H1 (cell line): ENCODE data around the gene RAP1GDS1.

Experiments used
- CEBPB ChIP-seq: IDR thresholded peaks from 2 replicates; pipeline ENCODE4 v1.6.1; 2012; ENCODE audit warnings: low read depth, low read length
- EZH2 ChIP-seq: fragments of 200-600 bp; sonication (generic); IDR thresholded peaks from 2 replicates; pipeline ENCODE4 v1.7.1; 2012; ENCODE audit warnings: low read depth, mild to moderate bottlenecking, moderate library complexity, low read length, inconsistent platforms; ENCODE audit not compliant: severe bottlenecking
- GABPA ChIP-seq: IDR thresholded peaks from 2 replicates; pipeline ENCODE4 v1.6.1; 2011; ENCODE audit warnings: mild to moderate bottlenecking, low read length, moderate library complexity, borderline replicate concordance; ENCODE audit not compliant: insufficient read depth
- HDAC6 ChIP-seq: IDR thresholded peaks from one replicate; pipeline ENCODE4 v1.7.1; 2012; ENCODE audit warnings: low read depth, mild to moderate bottlenecking, inconsistent platforms, low read length, moderate library complexity
- JUND ChIP-seq: IDR thresholded peaks from 2 replicates; pipeline ENCODE4 v1.6.1; 2011; ENCODE audit warnings: mild to moderate bottlenecking, improper control_type of control experiment, low read length
- PHF8 ChIP-seq: fragments of 200-600 bp; sonication (generic); conservative IDR thresholded peaks from 2 replicates; pipeline ENCODE4 v1.7.1; 2012; ENCODE audit warnings: low read depth, mild to moderate bottlenecking, inconsistent platforms, low read length, moderate library complexity
- POLR2A ChIP-seq, 2 experiments: IDR thresholded peaks; 1 replicate in 1 of 2; 2 replicates in 1 of 2; pipeline ENCODE4 v1.6.1; 2011; ENCODE audit warnings: low read depth in 2 of 2, low read length in 2 of 2, mild to moderate bottlenecking in 2 of 2; ENCODE audit errors: control extremely low read depth in 1 of 2
- POLR2AphosphoS5 ChIP-seq: IDR thresholded peaks from 2 replicates; pipeline ENCODE4 v1.6.1; 2011; ENCODE audit warnings: low read depth, low read length
- RFX5 ChIP-seq: IDR thresholded peaks from 2 replicates; pipeline ENCODE4 v1.6.1; 2011; ENCODE audit warnings: low read depth, low read length, improper control_type of control experiment, borderline replicate concordance
- SIN3A ChIP-seq, 2 experiments: IDR thresholded peaks in 1 of 2; conservative IDR thresholded peaks in 1 of 2; 2 replicates each; pipeline ENCODE4 v1.6.1; 2011 to 2012; ENCODE audit warnings: low read length in 2 of 2, improper control_type of control experiment in 1 of 2, low read depth in 1 of 2, mild to moderate bottlenecking in 1 of 2
- SP1 ChIP-seq: IDR thresholded peaks from 2 replicates; pipeline ENCODE4 v1.6.1; 2011; ENCODE audit warnings: low read depth, low read length
- TBP ChIP-seq: IDR thresholded peaks from 2 replicates; pipeline ENCODE4 v1.6.1; 2011; ENCODE audit warnings: low read depth, low read length, improper control_type of control experiment
- TF ChIP-seq, protein P1 (sequence below), 3 experiments: IDR thresholded peaks; 1 replicate in 2 of 3; 2 replicates in 1 of 3; pipeline versions ENCODE4 v1.5.1 to v1.6.1; 2011; ENCODE audit warnings: low read length in 3 of 3, mild to moderate bottlenecking in 3 of 3, inconsistent platforms in 2 of 3, low read depth in 1 of 3, moderate library complexity in 1 of 3; ENCODE audit not compliant: insufficient read depth in 1 of 3; ENCODE audit errors: control extremely low read depth in 1 of 3

DNA sequence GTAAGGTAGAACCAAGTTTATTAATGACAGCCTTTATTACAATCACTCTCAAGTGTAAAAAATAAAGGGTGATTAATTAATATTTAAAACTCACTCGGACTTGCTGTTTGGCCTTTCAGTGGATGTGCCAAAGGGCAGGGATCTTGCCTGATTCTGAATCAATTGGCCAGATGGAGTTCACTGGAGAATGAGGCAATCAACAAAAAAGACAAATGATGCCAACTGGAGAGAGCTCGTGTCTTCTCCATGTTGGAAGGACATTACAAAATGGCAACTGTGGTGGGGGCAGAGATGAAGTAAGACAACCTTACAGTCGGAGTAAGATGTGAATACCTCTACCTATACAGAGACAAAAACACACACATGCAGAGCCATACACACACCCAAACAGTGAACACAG is 209.2 kb downstream of the RAP1GDS1 start:
- TF ChIP-seq, protein P1, sequence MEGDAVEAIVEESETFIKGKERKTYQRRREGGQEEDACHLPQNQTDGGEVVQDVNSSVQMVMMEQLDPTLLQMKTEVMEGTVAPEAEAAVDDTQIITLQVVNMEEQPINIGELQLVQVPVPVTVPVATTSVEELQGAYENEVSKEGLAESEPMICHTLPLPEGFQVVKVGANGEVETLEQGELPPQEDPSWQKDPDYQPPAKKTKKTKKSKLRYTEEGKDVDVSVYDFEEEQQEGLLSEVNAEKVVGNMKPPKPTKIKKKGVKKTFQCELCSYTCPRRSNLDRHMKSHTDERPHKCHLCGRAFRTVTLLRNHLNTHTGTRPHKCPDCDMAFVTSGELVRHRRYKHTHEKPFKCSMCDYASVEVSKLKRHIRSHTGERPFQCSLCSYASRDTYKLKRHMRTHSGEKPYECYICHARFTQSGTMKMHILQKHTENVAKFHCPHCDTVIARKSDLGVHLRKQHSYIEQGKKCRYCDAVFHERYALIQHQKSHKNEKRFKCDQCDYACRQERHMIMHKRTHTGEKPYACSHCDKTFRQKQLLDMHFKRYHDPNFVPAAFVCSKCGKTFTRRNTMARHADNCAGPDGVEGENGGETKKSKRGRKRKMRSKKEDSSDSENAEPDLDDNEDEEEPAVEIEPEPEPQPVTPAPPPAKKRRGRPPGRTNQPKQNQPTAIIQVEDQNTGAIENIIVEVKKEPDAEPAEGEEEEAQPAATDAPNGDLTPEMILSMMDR (IDR thresholded peaks at IDR 0.05; ENCODE audit: control extremely low read depth in 1 of 3, insufficient read depth in 1 of 3, low read depth in 1 of 3, low read length in 3 of 3): no peak
- TF ChIP-seq SP1 (no peak), POLR2A (IDR thresholded peaks at IDR 0.05; ENCODE audit: control extremely low read depth in 1 of 2, low read depth in 2 of 2, low read length in 2 of 2) (no peak), CEBPB (no peak), TBP (no peak), GABPA (no peak), HDAC6 (no peak), POLR2AphosphoS5 (no peak), PHF8 (no peak), RFX5 (no peak), EZH2 (no peak), JUND (no peak), SIN3A (conservative IDR thresholded peaks at IDR 0.05 in 1 of 2, IDR thresholded peaks at IDR 0.05 in 1 of 2; ENCODE audit: low read depth in 1 of 2, low read length in 2 of 2) (no peak)
